ENCODE data around the gene DMBX1. TPM values are rescaled to one million over a fixed set of nuclear protein-coding genes. Genes with fewer than 3 reads are reported as not detected.

The DMBX1 gene
- total and polyA plus RNA-seq, 9 of the 15 experiments (the other 6 are each of a cell fraction or from before 2014, with no cell fraction given), result 0.25 to 4.3 (median 1.0) TPM

GRCh38 chr1:46450160-46450517 is 39.5 kb upstream of the DMBX1 start (continued):
- peak; percentile 81 for TF ChIP-seq NFE2 (IDR thresholded peaks at IDR 0.05; ENCODE audit: low read depth)
- TF ChIP-seq TAL1 (IDR thresholded peaks at IDR 0.05), result peak; percentile 61
- no peak for TF ChIP-seq CEBPG (CRISPR knock-in tag; IDR thresholded peaks at IDR 0.05)
- peak in 1 of 2 experiments; percentile 53; a peak in 2 of 4 replicates for TF ChIP-seq CEBPG (tag; conservative IDR thresholded peaks at IDR 0.05 in 1 of 2, IDR thresholded peaks at IDR 0.05 in 1 of 2)
- TF ChIP-seq SMARCA4 (IDR thresholded peaks at IDR 0.05), result peak; percentile 65
- TF ChIP-seq MAFF (IDR thresholded peaks at IDR 0.05; ENCODE audit: low read length), result peak; percentile 85
- TF ChIP-seq KDM1A (IDR thresholded peaks at IDR 0.05), result peak; percentile 71 to 80
- TF ChIP-seq ZNF445 (CRISPR knock-in tag; IDR thresholded peaks at IDR 0.05; ENCODE audit: low read depth), result no peak
- TF ChIP-seq ARID3A (IDR thresholded peaks at IDR 0.05; ENCODE audit: borderline replicate concordance, low read depth, low read length), result no peak
- peak in 1 of 2 experiments; percentile 95; a peak in 2 of 4 replicates for TF ChIP-seq RCOR1 (IDR thresholded peaks at IDR 0.05; ENCODE audit: borderline replicate concordance in 1 of 2, low read depth in 2 of 2, low read length in 2 of 2)
- peak; percentile 70 for TF ChIP-seq CBFA2T3 (IDR thresholded peaks at IDR 0.05)
- TF ChIP-seq MTA1 (IDR thresholded peaks at IDR 0.05; ENCODE audit: borderline replicate concordance), result no peak
- TF ChIP-seq SOX6 (IDR thresholded peaks at IDR 0.05), result peak; percentile 36
- TF ChIP-seq EP300 (IDR thresholded peaks at IDR 0.05; ENCODE audit: low read length), result peak; percentile 56; the same call in 1 of the 2 replicates
- 0 out of 6 replicates have a peak, but pooled peaks of 1 of the 3 experiments have one; percentile 45 for TF ChIP-seq ZBTB11 (CRISPR knock-in tag; IDR thresholded peaks at IDR 0.05)
- no peak for TF ChIP-seq MCM3 (IDR thresholded peaks at IDR 0.05)
- TF ChIP-seq HDAC1 (IDR thresholded peaks at IDR 0.05), result peak in 1 of 2 experiments; percentile 49; a peak in 1 of 4 replicates
- TF ChIP-seq MECOM (CRISPR knock-in tag; IDR thresholded peaks at IDR 0.05), result peak; percentile 77; the same call in 1 of the 2 replicates
- TF ChIP-seq DPF2 (IDR thresholded peaks at IDR 0.05), result peak; percentile 75
- 0 out of 2 replicates have a peak, but pooled peaks have one; percentile 5 for TF ChIP-seq ZNF384 (IDR thresholded peaks at IDR 0.05; ENCODE audit: low read depth, low read length)
- TF ChIP-seq TEAD4 (IDR thresholded peaks at IDR 0.05; ENCODE audit: low read length), result peak; percentile 60
- TF ChIP-seq TEAD4 (CRISPR knock-in tag; IDR thresholded peaks at IDR 0.05; ENCODE audit: borderline replicate concordance), result no peak
